Epithelial cell of proximal tubule (primary cell): Measurements from ENCODE around the gene CCR9. TPM values are rescaled to one million over a fixed set of nuclear protein-coding genes. Genes with fewer than 3 reads are reported as not detected.

ENCODE experiments used
- DNase-seq: peaks from one replicate; pipeline ENCODE4 v3.0.0-alpha.2; 2011; ENCODE audit warnings: low read depth
- H3K4me3 ChIP-seq: 2 replicates; pipeline ENCODE4 v1.5.1; 2011; ENCODE audit warnings: low read depth, mild to moderate bottlenecking, low read length
- total RNA-seq: library from RNA; depleted of rRNA; stranded (reverse); fragments of >200 nt; gene quantifications from 2 replicates; pipeline ENCODE4 v1.2.3, GENCODE V29; 2015
- TF ChIP-seq, protein P1 (sequence below): conservative IDR thresholded peaks from 2 replicates; pipeline ENCODE4 v1.5.1; 2012; ENCODE audit warnings: low read depth, mild to moderate bottlenecking, low read length

The CCR9 gene
- total RNA-seq, 1 donor from 2014 or later, result 0.17 TPM

GRCh38 chr3:45922039-45922326 lies 35.6 kb downstream of the CCR9 start:
- TF ChIP-seq, protein P1, sequence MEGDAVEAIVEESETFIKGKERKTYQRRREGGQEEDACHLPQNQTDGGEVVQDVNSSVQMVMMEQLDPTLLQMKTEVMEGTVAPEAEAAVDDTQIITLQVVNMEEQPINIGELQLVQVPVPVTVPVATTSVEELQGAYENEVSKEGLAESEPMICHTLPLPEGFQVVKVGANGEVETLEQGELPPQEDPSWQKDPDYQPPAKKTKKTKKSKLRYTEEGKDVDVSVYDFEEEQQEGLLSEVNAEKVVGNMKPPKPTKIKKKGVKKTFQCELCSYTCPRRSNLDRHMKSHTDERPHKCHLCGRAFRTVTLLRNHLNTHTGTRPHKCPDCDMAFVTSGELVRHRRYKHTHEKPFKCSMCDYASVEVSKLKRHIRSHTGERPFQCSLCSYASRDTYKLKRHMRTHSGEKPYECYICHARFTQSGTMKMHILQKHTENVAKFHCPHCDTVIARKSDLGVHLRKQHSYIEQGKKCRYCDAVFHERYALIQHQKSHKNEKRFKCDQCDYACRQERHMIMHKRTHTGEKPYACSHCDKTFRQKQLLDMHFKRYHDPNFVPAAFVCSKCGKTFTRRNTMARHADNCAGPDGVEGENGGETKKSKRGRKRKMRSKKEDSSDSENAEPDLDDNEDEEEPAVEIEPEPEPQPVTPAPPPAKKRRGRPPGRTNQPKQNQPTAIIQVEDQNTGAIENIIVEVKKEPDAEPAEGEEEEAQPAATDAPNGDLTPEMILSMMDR, result no peak
- no peak overlapping the region for H3K4me3 ChIP-seq
- DNase-seq, result no peak

GRCh38 chr3:45922950-45923590 lies 36.7 kb downstream of the CCR9 start:
- H3K4me3 ChIP-seq, result no peak overlapping the region
- no peak for DNase-seq

DNA sequence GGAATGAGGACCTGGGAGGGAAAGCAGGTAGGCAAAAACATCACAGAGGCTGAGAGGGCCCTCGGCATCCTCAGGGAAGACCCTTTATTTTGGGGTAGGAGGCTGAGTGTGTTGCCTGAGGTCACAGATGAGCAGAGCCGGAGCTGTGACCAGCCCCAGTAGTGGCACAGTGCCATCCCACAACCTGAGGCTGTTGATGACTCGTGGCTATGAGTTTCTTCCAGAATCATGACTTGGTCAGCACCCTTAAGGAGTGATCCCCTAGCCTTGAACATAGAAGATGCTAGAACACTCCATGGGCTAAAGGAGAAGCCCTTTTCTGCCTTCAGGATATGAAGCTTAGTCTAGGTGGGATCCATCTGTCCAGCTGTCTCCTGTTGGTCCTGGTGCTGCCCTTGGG lies 37.4 kb downstream of the CCR9 start:
- no peak overlapping the region for H3K4me3 ChIP-seq
- TF ChIP-seq, protein P1, result no peak
- peak; percentile 27 for DNase-seq

More at GRCh38 chr3:45922950-45923590, 36.7 kb downstream of the CCR9 start:
- TF ChIP-seq, protein P1, result no peak

DNA sequence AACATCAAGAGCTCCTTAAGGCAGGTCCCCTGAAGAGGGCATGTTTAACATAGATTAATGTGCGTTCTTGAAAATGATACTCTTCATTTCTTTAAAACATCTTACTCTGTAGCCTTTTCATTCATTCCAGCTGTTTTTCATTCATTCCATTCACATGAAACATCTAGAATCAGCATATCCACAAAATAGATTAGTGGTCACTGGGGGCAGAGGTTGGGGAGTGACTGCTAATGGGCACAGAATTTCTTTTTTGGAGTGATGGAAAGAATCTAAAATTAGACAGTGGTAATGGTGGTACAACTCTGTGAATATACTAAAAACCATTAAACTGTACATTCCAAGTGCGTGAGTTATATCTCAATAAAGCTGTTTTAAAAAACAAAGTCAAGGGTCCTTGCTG lies 41.5 kb downstream of the CCR9 start:
- no peak for DNase-seq
- TF ChIP-seq, protein P1, result no peak
- no peak overlapping the region for H3K4me3 ChIP-seq

GRCh38 chr3:45929042-45929679 lies 42.8 kb downstream of the CCR9 start:
- TF ChIP-seq, protein P1, result peak; percentile 80

DNA sequence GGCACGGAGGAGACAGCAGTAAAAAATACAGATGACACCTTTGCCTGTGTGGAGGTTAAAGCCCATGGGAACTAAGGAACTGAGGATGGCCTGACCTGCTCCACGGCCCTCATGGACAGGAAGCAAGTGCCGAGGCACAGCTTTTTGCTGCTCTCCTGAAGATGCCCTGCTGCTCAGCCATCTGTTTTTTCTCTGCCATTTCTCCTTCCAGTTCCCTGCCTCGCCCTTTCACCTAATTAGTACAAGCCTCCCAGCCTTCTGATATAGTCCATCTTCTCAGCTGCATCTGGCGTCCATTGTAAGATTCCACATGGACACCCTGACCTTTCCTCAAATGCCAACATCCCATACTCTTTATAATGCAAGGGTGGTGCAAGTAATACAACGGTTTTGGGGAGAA lies 45.2 kb downstream of the CCR9 start:
- DNase-seq, result no peak
- no peak overlapping the region for H3K4me3 ChIP-seq
- TF ChIP-seq, protein P1, result no peak

More at GRCh38 chr3:45929042-45929679, 42.8 kb downstream of the CCR9 start:
- DNase-seq, result no peak
- H3K4me3 ChIP-seq, result no peak overlapping the region

DNA sequence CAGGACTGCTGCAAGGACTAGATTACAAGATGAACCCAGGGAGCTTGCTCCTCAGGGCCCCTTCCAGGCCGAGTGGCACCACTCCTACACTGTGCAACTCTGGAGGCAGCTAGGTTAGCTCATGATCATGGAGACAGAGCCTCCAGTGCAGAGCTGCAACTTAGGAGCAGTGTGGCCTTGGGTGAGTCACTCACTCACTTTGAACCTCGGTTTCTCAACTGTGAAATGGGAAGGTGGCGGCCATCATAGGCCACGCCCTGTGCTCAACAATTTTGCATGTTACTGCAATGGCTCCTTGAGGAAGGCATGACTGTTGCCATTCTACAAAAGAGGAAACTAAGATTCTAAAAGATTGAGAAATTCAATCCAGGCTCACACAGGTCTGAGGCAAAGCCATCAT lies 45.8 kb downstream of the CCR9 start:
- DNase-seq, result no peak
- TF ChIP-seq, protein P1, result no peak
- H3K4me3 ChIP-seq, result no peak overlapping the region
